H1 (cell line): Measurements from ENCODE around the gene SRGAP2C.
"Not testable (repeated sequence)": the region's sequence is repeated elsewhere in the genome, so short reads cannot be mapped to it uniquely, and the experiment has no call there.

ENCODE experiments used
- BACH1 ChIP-seq: IDR thresholded peaks from 2 replicates; pipeline ENCODE4 v1.6.1; 2012; ENCODE audit warnings: low read length, improper control_type of control experiment
- FOSL1 ChIP-seq: IDR thresholded peaks from 2 replicates; pipeline ENCODE4 v1.6.1; 2011; ENCODE audit warnings: mild to moderate bottlenecking, low read depth, low read length, moderate library complexity; ENCODE audit not compliant: insufficient read depth
- TF ChIP-seq, protein P1 (sequence below), 3 experiments: IDR thresholded peaks; 1 replicate in 2 of 3; 2 replicates in 1 of 3; pipeline versions ENCODE4 v1.5.1 to v1.6.1; 2011; ENCODE audit warnings: low read length in 3 of 3, mild to moderate bottlenecking in 3 of 3, inconsistent platforms in 2 of 3, low read depth in 1 of 3, moderate library complexity in 1 of 3; ENCODE audit not compliant: insufficient read depth in 1 of 3; ENCODE audit errors: control extremely low read depth in 1 of 3

DNA sequence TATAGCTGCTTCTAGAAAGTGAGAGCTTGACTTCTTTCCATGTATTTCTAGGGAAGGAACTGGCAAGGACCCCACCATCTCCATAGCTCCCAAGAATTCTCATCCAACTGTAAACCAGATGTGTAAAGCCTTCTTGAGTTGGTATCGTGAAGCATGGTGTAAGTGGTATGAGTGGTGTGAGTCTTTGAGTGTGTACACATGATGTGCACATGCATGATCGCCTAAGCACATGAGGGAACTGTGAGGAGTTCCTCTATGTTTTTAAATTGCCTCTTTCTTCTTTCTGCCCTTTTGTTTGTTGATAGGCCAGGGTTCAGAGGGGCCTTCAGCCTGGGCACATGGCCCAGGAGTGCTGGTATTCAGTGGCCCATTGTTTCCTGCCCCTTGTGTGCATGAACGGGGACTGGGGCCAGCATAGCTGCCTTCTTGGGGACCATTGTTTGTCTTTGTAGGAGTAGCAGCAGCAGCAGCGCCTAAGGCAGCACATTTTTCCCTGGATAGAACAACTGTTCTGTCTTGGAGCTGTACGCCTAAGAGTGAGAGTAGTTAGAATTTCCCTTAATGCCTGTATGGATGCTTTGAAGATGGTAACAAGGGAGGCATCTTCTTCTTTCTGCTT is 96.0 kb downstream of the SRGAP2C start:
- TF ChIP-seq, protein P1, sequence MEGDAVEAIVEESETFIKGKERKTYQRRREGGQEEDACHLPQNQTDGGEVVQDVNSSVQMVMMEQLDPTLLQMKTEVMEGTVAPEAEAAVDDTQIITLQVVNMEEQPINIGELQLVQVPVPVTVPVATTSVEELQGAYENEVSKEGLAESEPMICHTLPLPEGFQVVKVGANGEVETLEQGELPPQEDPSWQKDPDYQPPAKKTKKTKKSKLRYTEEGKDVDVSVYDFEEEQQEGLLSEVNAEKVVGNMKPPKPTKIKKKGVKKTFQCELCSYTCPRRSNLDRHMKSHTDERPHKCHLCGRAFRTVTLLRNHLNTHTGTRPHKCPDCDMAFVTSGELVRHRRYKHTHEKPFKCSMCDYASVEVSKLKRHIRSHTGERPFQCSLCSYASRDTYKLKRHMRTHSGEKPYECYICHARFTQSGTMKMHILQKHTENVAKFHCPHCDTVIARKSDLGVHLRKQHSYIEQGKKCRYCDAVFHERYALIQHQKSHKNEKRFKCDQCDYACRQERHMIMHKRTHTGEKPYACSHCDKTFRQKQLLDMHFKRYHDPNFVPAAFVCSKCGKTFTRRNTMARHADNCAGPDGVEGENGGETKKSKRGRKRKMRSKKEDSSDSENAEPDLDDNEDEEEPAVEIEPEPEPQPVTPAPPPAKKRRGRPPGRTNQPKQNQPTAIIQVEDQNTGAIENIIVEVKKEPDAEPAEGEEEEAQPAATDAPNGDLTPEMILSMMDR (IDR thresholded peaks at IDR 0.05; ENCODE audit: control extremely low read depth in 1 of 3, insufficient read depth in 1 of 3, low read depth in 1 of 3, low read length in 3 of 3): not testable (repeated sequence)
- TF ChIP-seq BACH1, FOSL1: not testable (repeated sequence)
